Ovary (tissue), 9 donors: ENCODE data around the gene BAIAP2L2. TPM values are rescaled to one million over a fixed set of nuclear protein-coding genes. Genes with fewer than 3 reads are reported as not detected.

ENCODE experiments used
- DNase-seq, 5 donors: peaks; one replicate each; pipeline ENCODE4 v3.0.0-alpha.2; 2019 to 2020
- H3K27ac ChIP-seq, 2 donors: fragments of 200-600 bp; one replicate each; pipeline versions ENCODE4 v1.5.1 to v1.8.0; 2019 to 2022
- H3K27me3 ChIP-seq: fragments of 200-600 bp; one replicate; pipeline ENCODE4 v1.8.0; 2022
- H3K36me3 ChIP-seq: fragments of 200-600 bp; sonication (generic); one replicate; pipeline ENCODE4 v1.5.1; 2019
- H3K4me1 ChIP-seq: one replicate; pipeline ENCODE4 v1.8.1; 2013; ENCODE audit warnings: mild to moderate bottlenecking, moderate library complexity; ENCODE audit not compliant: insufficient read depth
- H3K4me3 ChIP-seq: fragments of 200-600 bp; sonication (generic); one replicate; pipeline ENCODE4 v1.5.1; 2017
- H3K9me3 ChIP-seq, 2 donors: fragments of 200-600 bp in 1 of 2; sonication (generic) in 1 of 2; one replicate each; pipeline versions ENCODE4 v1.5.1 to v1.8.1; 2013 to 2019; ENCODE audit warnings: mild to moderate bottlenecking in 1 of 2, moderate library complexity in 1 of 2
- CTCF ChIP-seq, 3 donors: fragments of 450-650 bp in 2 of 3; fragments of 200-600 bp in 1 of 3; IDR thresholded peaks; one replicate each; pipeline versions ENCODE4 v1.5.1 to v1.8.0; 2016 to 2022; ENCODE audit warnings: antibody characterized with exemption in 3 of 3, mild to moderate bottlenecking in 1 of 3
- EP300 ChIP-seq: sonication (generic); formaldehyde crosslinking; IDR thresholded peaks from one replicate; pipeline ENCODE4 v1.6.1; 2017; ENCODE audit warnings: antibody characterized with exemption
- POLR2A ChIP-seq: fragments of 450-650 bp; IDR thresholded peaks from one replicate; pipeline ENCODE4 v1.6.1; 2017; ENCODE audit warnings: antibody characterized with exemption, mild to moderate bottlenecking, moderate library complexity
- WGBS, 3 donors: extraction: QIAGEN DNeasy Blood & Tissue Kit in 1 of 3; methylation state at CpG; one replicate each; pipeline versions ENCODE4 v1.1.5 to v1.1.7; 2013 to 2017; 5-methylcytosine and 5-hydroxymethylcytosine counted together
- intact Hi-C, 4 donors: fragments of 100-400 bp; cut with DNase I; formaldehyde crosslinking; loops; one replicate each; pipeline versions ENCODE4 v1.11.0 to v1.15.1; 2022 to 2023
- polyA plus RNA-seq, 2 donors: library from polyadenylated mRNA; stranded (reverse); fragments of 200-250 nt in 1 of 2; fragments of 350-450 nt in 1 of 2; fragmentation: Illumina TruSeq in 1 of 2; extraction: RNeasy Lipid Tissue Mini Kit (QIAGEN cat#74804) in 1 of 2; gene quantifications; one replicate each; pipeline ENCODE4 v1.2.3, GENCODE V29; 2013 to 2014
- total RNA-seq, 7 donors: library from RNA; depleted of rRNA in 2 of 7; stranded (reverse); fragments of >200 nt in 2 of 7; fragmentation: NEBNext Ultra II Directional in 3 of 7; extraction: Animal tissue kit (Norgen Biotek cat#: 25700) in 3 of 7; gene quantifications; one replicate each; pipeline versions ENCODE4 v1.1.0 to v1.2.4, GENCODE V29; 2016 to 2023
- donor health status: DM: no; HTN: no; CAD: no; lungs with moderate emphysema.
- donor health status: DM: no; HTN: no; CAD: no.
- donor health status: Bipolar disorder and iron deficiency.
- donor health status: DM: yes; HTN: yes; CAD: no.
- donor health status: DM: no; HTN: no; CAD: no.
- donor health status: DM: yes; HTN: yes; CAD: no.

The BAIAP2L2 gene
- total and polyA plus RNA-seq, 9 donors: 0.40 to 3.1 (median 1.2) TPM; not detected in 1

GRCh38 chr22:38072322-38073149 is 37.9 kb downstream of the BAIAP2L2 start:
- no peak overlapping the region for H3K27ac ChIP-seq
- no peak overlapping the region for H3K4me3 ChIP-seq
- H3K36me3 ChIP-seq: peaks cover 2% of the 10 kb centered on the region
- no peaks in the 10 kb centered on the region for H3K27me3 ChIP-seq
- no peak for DNase-seq
- H3K4me1 ChIP-seq: no peaks in the 10 kb centered on the region
- TF ChIP-seq EP300 (no peak), CTCF (IDR thresholded peaks at IDR 0.05) (no peak), POLR2A (no peak)
- intact Hi-C loops: loop anchor here in 1 of 4 donors (10.0 kb wide), 1 partner anchor 172 kb away; no protein-coding TSS in a partner anchor
- 92 to 95% (median 94%) methylated on average over 25 of the region's 25 CpGs for WGBS, 3 donors
- no peaks in the 10 kb centered on the region for H3K9me3 ChIP-seq

GRCh38 chr22:38071421-38072321 is 38.8 kb downstream of the BAIAP2L2 start:
- H3K27me3 ChIP-seq: no peaks in the 10 kb centered on the region
- WGBS, 3 donors: 85 to 91% (median 88%) methylated on average over 21 to 22 of the region's 22 CpGs
- H3K4me3 ChIP-seq: no peak overlapping the region
- no peaks in the 10 kb centered on the region for H3K9me3 ChIP-seq
- TF ChIP-seq POLR2A (no peak), EP300 (no peak), CTCF (IDR thresholded peaks at IDR 0.05) (no peak)
- peaks cover 2% of the 10 kb centered on the region for H3K36me3 ChIP-seq
- DNase-seq: no peak
- no peak overlapping the region for H3K27ac ChIP-seq
- intact Hi-C loops: loop anchor here in 1 of 4 donors (10.0 kb wide), 1 partner anchor 173 kb away; no protein-coding TSS in a partner anchor
- H3K4me1 ChIP-seq: no peaks in the 10 kb centered on the region

- H3K27ac ChIP-seq: peak overlapping the region in 1 of 2 donors; percentile 50
- H3K4me1 ChIP-seq: no peaks in the 10 kb centered on the region
- no peak for DNase-seq
- H3K9me3 ChIP-seq: no peaks in the 10 kb centered on the region
- TF ChIP-seq CTCF (IDR thresholded peaks at IDR 0.05) (no peak), POLR2A (no peak), EP300 (no peak)
- intact Hi-C loops: loop anchor here in 1 of 4 donors (10.0 kb wide), 1 partner anchor 174 kb away; no protein-coding TSS in a partner anchor
- H3K36me3 ChIP-seq: peaks cover 2% of the 10 kb centered on the region
- WGBS, 3 donors: 84 to 86% (median 85%) methylated on average over 11 of the region's 11 CpGs
- H3K4me3 ChIP-seq: no peak overlapping the region
- no peaks in the 10 kb centered on the region for H3K27me3 ChIP-seq
Measured at GRCh38 chr22:38070250-38070921, 40.1 kb downstream of the BAIAP2L2 start.
